Globus pallidus (tissue), 1 donor: ENCODE results near the gene FBLIM1.
"Not testable (repeated sequence)": the region's sequence is repeated elsewhere in the genome, so short reads cannot be mapped to it uniquely, and the experiment has no call there.

Experiments
- DNase-seq: peaks from one replicate; pipeline ENCODE4 v3.0.0-alpha.2; 2015; ENCODE audit warnings: low spot score

FBLIM1 gene

GRCh38 chr1:15767941-15768340, 9.3 kb downstream of the FBLIM1 start:
- no peak for DNase-seq

GRCh38 chr1:15768388-15768787, 9.8 kb downstream of the FBLIM1 start:
- no peak for DNase-seq

GRCh38 chr1:15770313-15770962, 11.8 kb downstream of the FBLIM1 start:
- no peak for DNase-seq

GRCh38 chr1:15771836-15772515, 13.4 kb downstream of the FBLIM1 start:
- DNase-seq, result no peak

- DNase-seq, result no peak
Measured at GRCh38 chr1:15775706-15776105, 17.1 kb downstream of the FBLIM1 start.

- no peak for DNase-seq
Measured at GRCh38 chr1:15777909-15778707, 19.5 kb downstream of the FBLIM1 start.

- no peak for DNase-seq
Measured at GRCh38 chr1:15785683-15786082, 27.1 kb downstream of the FBLIM1 start.

- no peak for DNase-seq
Measured at GRCh38 chr1:15786581-15786980, 28.0 kb downstream of the FBLIM1 start.

- no peak for DNase-seq
Measured at GRCh38 chr1:15788624-15789301, 30.2 kb downstream of the FBLIM1 start.

GRCh38 chr1:15796086-15796462, 37.5 kb downstream of the FBLIM1 start:
- DNase-seq, result no peak

- DNase-seq, result no peak
Measured at GRCh38 chr1:15797614-15798390, 39.2 kb downstream of the FBLIM1 start.

GRCh38 chr1:15799004-15799867, 40.6 kb downstream of the FBLIM1 start:
- DNase-seq, result no peak

- no peak for DNase-seq
Measured at GRCh38 chr1:15799928-15800835, 41.6 kb downstream of the FBLIM1 start.

- DNase-seq, result no peak
Measured at GRCh38 chr1:15802234-15802965, 43.8 kb downstream of the FBLIM1 start.

- DNase-seq, result no peak
Measured at GRCh38 chr1:15803380-15803779, 44.8 kb downstream of the FBLIM1 start.

GRCh38 chr1:15804060-15804459, 45.5 kb downstream of the FBLIM1 start:
- no peak for DNase-seq

- no peak for DNase-seq
Measured at GRCh38 chr1:15807121-15807520, 48.5 kb downstream of the FBLIM1 start.

GRCh38 chr1:15807549-15807948, 49.0 kb downstream of the FBLIM1 start, which contains the start of gene UQCRHL:
TSS of gene UQCRHL (minus strand) at chr1:15807649. CDS start at chr1:15807649, 0 bp downstream.
- DNase-seq, result not testable (repeated sequence)

GRCh38 chr1:15808955-15809354, 50.4 kb downstream of the FBLIM1 start:
- no peak for DNase-seq
